ENCODE measurements around the gene SELENOS.

Gene SELENOS

DNA sequence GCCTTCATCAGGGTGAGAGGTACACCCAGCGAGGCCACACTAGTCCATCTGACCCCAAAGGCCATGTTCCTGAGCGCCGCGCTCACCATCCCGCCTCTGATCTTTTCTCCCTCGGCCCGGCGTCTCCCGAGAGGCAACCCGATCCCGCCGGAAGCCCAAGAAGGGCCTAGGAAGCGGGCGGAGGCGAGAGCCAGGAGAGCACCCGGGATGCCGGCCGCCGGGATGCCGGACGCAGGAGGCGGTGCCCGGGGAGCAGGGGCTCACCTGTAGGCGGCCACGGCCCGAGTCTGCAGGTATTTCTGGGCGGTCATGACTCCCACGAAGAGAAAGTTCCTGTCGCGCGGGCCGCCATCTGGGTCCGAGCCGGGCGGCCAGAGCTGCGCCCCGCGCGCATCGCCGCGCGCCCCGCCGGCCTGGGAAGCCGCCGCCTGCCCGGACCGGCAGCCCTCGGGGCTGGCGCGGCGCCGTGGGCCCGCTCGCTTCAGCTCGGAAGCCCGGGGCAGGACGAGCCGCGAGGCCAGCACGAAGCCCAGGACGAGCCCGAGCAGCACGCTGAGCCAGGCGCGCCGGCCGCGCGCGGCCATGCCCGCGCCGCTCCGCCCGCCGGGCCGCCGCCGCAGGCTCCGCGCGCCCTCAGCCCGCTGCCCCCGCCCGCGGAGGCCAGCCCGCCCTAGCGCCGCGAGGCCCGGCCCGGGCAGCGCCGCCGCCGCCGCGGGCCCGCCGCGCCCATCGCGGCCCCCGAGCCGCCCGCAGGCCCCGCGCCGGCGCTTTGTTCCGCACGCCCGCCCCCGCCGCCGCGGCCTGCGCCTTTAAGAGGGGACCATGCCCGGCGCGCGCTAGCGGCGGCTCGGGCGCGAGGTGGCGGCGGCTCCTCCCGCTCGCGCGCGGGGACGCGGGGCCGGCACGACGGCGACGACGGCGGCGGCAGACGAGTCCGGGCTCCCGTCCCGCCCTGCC lies 26.1 kb downstream of the SELENOS start:
- no peak for DNase-seq (ENCODE audit: low read depth, low spot score)

DNA sequence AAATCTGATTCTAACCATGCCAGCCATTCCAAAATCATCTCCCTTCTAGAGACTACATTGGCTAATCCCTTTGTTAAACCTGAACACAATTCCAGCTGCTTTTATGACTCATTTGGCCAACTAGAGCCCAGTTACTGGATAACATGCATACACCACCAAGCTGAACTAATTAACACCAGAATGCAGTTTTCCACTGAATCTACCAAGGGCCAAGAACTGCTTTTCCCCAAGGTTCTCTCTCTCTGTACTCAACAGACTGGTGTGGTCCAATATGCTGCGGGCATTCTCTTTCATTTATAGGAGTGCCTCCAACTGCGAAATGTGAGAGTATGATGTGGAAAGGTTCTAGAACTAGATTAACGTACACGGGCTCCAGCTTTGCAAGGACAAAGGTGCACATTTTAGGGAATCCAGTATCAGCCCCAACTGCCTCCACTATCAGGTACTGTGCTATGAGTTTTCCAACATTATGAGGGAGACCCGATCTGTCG lies 26.9 kb downstream of the SELENOS start:
- DNase-seq (ENCODE audit: low read depth, low spot score): no peak

DNA sequence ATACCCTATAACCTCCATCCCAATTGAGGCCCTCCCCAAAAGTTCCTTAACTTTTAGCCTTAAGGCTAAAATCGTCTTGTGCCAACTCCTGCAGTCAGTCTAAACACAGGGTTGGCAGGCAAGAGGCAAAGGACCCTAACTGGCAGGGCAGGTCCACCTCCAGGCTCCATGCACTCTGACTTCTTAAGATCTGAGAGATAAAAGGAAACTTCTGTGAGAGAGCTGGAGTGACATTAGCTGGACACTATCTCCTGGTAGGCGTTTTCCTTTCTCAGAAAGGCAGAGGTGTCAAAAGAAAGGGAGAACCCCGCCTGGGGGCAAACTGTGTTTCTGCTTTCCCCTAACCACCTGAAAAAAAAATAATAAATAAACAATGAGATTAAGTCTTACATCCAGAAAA lies 29.0 kb downstream of the SELENOS start:
- DNase-seq (ENCODE audit: low read depth, low spot score): no peak

DNA sequence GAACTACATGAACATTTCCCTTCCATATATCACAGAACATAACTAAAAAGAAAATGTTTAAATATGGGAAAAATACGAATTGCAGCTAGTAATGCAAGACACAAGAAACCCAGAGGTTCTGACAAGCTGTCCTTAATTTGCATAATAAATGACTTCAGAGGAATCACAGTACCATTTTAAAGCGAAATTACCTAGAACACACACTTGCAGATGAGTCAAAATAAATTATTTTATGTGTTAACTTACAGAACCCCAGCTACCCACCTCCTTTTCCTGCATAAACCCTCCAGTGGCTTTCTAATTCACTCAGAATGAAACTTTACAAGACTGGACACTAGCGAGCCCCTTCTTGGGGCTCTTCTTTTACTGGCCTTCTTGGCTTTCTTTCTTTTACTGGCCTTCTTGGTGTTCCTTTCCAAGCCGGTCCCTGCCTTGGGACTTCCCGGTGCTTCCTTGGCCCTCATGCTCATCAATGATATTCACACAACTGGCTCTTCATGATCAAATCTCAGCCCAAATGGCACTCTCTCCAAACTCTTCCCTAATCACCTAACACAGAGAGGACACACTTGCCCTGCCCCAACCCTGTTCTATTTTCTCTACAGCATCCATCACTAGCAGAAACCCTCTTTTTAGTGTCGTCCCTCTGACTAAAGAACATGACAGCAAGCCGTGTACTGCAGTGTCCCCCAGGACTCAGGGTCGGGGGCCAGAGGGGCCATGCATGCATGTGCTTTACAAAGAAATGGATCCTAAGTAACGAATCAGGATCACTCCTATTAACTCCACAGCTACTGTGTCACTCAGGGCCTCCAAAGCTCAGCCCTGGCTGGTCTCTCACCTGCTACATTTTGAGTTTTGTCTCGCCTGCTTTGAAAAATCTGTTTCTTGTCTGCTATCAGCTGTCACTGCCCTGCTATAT lies 30.2 kb downstream of the SELENOS start:
- no peak for DNase-seq (ENCODE audit: low read depth, low spot score)

DNA sequence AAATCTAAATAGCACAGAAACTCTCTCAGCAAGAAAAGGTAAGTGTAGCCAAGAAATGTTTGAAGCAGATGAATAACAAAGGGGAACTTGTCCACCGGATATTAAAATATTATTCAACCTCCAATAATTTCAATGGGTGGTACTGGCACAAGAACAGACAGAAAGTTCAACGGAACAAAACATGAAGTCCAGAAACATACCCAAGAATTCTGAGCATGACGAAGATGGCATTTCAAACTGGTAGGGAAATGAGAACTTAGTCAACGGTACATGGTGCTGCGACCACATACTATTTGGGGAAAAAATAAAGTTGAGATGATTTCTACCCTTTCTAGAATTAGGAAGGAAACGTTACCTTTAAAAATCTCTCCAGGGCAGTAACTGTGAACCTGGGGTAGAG lies 30.9 kb downstream of the SELENOS start:
- DNase-seq (ENCODE audit: low read depth, low spot score): no peak

DNA sequence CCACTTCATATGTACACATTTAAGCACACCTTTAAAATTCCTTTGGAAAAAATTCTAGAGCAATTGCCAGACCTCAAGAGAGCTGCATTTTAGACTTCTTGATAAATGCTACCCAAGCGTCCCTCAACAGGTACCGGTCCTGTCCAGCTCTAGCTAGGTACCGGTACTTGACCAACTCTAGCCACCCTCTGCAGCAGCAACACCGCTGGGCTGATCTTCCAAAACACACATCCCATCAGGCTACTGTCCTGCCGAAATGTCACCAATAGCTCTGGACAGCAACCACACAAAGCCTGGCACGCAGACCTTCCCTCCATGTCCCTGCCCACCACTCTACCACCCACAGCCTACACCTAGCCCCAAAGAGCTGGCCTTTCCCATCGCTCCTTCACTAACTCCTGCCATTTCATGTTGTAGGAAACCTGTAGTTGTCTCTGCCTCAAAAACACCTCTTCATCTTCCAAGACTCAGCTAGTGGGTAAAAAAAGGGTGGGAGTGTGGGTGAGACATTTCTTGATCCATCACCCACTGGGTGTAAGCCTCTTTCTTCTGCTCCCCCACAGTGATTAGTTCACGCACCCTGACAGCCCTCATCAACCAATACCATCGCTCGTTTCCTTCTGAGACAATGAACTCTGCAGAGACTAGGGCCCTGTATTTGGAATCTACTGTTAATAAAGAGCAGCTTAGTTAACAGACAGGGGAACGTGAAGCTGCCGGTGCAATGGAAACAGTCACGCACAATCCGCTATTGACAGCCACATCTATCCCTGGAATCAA lies 32.2 kb downstream of the SELENOS start:
- no peak for DNase-seq (ENCODE audit: low read depth, low spot score)

DNA sequence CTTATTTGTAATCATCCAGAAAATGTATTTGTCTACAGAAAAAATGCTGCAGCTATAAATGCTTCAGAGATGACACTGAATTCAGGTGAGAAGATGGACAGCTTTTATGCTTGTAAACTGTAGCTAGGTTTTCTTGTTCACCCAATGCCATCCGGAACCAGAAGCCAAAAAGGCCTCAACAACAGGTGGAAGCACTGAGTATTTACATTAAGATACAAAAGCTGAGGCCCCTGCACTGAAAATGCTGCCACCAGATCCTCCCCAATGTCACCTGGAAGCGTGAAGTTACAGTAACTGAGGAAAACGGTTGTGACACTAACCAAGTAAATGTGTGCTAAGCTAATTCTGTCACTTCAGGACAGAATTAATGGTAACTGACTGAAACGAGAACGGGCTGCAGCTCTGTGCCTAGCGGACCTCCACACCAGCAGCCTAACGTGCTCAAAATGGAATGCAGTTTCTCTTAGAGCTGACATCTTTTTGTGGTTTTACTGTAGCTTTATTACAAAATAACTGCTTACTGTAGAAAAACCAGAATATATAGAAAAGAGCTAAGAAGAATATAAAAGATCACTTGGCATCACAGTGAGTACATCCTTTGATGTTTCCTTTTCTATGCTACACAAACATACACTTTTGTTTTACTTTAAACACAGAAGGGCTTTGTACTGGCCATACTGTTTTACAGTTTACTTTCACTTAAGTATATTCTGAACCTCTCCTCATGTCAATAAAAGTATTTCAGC lies 33.1 kb downstream of the SELENOS start:
- no peak for DNase-seq (ENCODE audit: low read depth, low spot score)

DNA sequence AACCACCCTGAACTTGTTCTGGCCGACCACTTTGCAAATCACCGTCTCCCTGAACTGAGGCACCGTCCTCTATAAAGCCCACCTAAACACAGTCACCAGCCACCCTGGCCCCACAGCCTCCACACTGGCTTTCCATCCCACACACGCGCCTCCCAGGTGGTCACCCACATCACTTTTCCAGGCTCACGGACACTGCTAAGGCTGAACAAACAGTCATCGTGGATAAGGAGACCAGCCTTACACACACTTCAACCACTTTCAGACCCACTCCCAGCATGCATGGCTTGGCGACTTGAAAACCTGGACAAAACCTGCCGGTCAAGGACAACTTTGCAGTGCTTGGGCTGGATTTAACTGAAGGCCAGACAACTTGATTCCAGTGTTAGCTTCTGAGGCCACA lies 33.9 kb downstream of the SELENOS start:
- no peak for DNase-seq (ENCODE audit: low read depth, low spot score)

DNA sequence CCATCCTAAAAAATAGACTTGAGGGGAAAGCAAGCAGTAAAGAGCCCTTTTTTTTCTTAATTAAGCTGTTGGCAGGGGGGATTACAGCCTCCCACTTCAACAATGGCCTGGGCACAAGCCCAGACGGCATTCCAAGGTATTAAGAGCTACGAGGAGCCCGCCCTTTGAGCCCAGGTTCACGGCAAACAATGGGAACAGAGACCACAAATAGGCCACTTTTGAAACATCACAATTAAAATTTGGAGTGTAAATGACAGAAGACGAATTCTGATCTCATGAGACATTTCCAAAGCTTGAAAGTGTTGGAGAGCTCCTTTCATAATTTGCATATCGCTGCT lies 34.3 kb downstream of the SELENOS start:
- DNase-seq (ENCODE audit: low read depth, low spot score): no peak

DNA sequence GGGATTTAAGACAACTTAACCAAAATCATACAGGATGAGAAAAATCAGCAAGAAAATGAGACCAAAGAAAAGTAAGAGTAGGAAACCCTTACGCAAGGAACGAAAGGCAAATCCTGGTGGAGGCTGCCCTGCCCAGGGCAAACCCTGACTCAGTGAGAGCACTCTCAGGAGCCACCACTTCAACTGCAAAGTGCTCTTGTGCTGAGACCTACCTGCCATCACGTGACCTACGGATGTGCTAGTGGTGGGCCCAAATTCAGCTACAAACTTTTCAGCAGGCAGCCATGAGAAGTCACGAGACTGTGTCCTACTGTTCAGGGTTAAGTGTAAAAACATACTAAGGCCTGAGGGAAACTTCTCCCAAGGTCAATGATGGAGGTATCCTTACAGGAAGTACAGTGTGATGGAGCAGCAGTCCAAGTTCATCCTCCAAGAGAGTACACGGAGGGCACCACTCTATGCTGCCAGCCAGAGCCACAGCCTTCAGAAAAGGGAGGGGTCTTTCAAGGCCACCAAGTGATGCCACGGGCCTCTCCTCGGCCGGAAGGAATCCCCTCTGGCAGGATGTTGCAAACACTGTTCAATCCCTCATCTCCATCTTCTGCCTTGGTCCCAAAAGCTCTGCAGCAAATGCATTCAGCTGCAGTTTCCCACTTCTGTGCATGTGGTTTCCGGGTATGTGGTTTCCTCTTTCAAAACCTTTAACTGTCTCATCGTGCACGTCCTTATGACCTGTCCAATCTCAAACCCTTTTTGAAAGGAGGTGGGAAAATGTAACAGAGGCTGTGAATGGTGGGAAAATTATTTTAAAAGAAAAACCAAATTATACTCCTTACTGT lies 34.9 kb downstream of the SELENOS start:
- DNase-seq (ENCODE audit: low read depth, low spot score): no peak

DNA sequence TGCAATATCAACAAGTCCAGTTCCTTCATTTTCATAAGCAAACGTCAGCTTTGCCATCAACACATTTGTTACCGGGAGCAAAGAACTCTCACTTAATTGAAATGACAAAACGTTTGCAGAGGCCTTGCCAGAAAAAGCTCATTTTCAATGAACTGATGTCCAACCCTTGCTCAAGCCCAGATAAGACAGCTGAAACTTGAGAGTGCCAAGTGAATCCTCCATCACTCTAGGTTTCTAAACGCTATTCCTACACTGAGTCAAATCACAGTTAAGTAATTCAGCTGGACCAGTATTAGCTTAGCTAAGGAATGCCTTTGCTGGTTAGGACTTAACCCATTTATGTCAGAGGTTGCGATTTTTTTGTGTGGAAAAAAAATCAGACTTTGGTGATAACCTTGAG lies 36.9 kb downstream of the SELENOS start:
- DNase-seq (ENCODE audit: low read depth, low spot score): no peak

DNA sequence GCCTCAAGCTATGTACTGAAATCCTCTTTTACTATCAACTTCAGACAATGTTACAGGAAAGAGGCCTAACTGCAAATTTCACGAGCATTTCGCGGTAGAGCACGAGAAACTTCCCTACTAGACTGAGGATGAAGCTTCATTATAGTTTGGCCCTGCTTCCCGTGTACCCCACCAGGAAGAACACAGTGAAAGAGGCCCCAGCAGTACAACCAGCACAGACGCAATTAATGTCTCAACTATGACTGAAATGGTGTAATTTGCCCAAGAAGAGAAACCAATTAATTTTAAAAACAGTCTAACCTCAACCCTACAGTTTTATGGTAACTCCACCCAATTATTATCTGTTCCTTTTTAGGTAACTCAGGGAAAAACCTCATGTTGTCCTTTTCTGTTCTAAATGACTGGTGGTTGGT lies 37.6 kb downstream of the SELENOS start:
- no peak for DNase-seq (ENCODE audit: low read depth, low spot score)

DNA sequence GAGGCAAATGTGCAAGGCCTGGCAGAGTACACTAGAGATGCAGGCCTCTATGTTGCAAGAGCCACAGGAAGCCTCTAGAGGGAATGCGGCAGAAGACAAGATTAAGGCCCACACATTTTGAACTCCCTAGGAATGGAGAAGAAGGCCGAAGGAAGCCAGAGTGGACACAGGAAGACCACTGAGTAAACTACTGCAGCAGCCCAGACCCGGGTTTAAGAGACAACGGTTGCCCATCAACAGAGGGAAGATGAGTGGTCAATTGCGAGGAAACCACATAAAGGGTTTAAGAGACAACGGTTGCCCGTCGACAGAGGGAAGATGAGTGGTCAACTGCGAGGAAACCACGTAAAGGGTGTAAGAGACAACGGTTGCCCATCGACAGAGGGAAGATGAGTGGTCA lies 40.0 kb downstream of the SELENOS start:
- DNase-seq (ENCODE audit: low read depth, low spot score): no peak

DNA sequence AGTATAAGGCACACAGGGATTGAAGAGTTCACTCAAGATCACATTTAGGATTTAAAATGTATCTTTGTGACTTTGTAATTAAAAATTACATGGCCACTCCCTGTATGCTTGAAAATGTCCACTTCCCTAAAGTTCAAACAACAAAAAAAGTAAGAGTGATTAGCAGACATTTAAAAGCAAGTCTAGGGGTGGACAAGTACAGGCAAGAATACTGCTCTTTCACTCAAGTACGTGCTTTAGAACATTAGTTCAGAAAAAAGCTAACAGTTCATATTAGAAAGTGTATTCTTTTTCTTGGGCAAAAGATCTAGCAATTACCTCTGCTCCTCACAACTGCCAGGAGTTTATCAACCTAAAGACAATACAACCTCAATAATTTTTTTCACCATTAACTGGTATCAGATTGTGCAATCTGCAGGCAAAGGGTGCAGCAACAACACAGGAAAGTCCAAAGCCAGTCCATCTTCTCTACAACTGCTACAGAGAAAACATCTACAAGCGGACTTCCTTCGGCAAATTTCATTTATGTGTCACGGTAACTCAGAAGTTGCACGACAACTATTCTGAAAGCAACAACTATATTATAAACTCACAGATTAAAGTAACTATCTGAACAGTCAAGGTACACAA lies 43.5 kb downstream of the SELENOS start:
- DNase-seq (ENCODE audit: low read depth, low spot score): no peak

DNA sequence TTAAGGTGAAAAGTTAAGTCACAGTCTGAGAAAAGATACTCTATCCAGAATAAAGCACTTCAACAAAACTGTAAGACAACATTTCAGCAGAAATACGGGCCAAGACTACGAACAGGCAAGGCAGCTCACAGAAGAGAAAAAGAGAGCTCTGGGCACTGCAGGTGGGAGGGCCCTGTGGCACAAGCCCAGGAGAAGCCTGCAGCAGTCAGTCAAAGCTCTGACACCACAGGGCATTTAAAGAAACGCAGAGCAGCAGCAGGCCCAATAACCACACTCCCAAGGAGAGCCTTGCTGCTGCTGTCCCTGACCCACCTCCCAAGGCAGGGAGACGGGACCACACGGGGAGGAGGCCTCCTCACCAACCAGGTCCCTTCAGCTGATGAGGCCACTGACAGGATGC lies 44.6 kb downstream of the SELENOS start:
- DNase-seq (ENCODE audit: low read depth, low spot score): no peak

DNA sequence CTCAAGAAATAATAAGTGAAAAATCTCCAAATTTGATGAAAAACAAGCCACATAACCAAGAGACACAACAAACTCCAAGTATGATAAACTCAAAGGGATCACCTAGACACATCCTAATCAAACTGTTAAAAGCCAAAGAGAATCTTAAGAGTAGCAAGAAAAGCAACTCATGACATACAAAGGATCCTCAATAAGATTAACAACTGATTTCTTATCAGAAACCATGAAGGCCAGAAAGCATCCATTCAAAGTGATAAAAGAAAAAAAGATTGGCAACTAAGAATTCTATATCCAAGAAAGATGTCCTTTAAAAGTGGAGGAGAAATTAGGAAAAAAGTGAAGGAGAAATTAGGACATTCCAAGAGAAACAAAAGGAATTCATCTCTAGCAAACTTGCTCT lies 49.0 kb downstream of the SELENOS start:
- no peak for DNase-seq (ENCODE audit: low read depth, low spot score)

DNA sequence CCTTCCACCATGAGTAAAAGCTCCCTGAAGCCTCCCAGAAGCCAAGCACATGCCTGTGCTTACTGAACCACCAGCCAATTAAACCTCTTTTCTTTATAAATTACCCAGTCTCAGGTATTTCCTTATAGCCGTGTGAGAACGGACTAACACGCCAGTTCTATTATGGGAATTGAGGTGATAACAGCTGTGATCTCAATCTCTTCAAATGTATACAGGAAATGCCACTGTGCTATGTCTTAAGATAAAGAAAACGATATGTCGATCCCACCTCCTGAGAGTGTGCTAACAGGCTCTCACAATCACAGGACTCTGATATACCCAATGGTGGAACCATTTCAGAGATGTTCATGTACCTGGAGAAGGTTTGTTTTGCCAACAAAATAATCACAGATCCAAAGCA lies 51.6 kb downstream of the SELENOS start:
- no peak for DNase-seq (ENCODE audit: low read depth, low spot score)
